Cerebellar cortex (tissue), 1 donor: ENCODE measurements around the gene OR4E1.
"Not testable (repeated sequence)": the region's sequence is repeated elsewhere in the genome, so short reads cannot be mapped to it uniquely, and the experiment has no call there.

Source experiments
- DNase-seq: peaks from one replicate; pipeline ENCODE4 v3.0.0-alpha.2; 2015; ENCODE audit warnings: low spot score

The OR4E1 gene

GRCh38 chr14:21653331-21653885, 20.2 kb downstream of the OR4E1 start, which contains the start of gene OR4E2:
OR4E2 (plus strand) TSS chr14:21653835; CDS start chr14:21665083, 11,248 bp downstream.
- no peak for DNase-seq

- peak; percentile 12 for DNase-seq
Measured at GRCh38 chr14:21652209-21652808, 21.3 kb downstream of the OR4E1 start.

GRCh38 chr14:21647380-21647779, 26.2 kb downstream of the OR4E1 start:
- no peak for DNase-seq

- no peak for DNase-seq
Measured at GRCh38 chr14:21643407-21643806, 30.2 kb downstream of the OR4E1 start.

GRCh38 chr14:21642683-21643082, 30.9 kb downstream of the OR4E1 start:
- no peak for DNase-seq

GRCh38 chr14:21634840-21635239, 38.8 kb downstream of the OR4E1 start, which contains the start of gene OR10G2:
OR10G2 (minus strand) TSS chr14:21634940; CDS start chr14:21634842, 98 bp downstream.
- no peak for DNase-seq

- DNase-seq, result no peak
Measured at GRCh38 chr14:21631084-21631483, 42.5 kb downstream of the OR4E1 start.

- not testable (repeated sequence) for DNase-seq
Measured at GRCh38 chr14:21630503-21630902, 43.1 kb downstream of the OR4E1 start.

- no peak for DNase-seq
Measured at GRCh38 chr14:21626491-21627230, 47.0 kb downstream of the OR4E1 start.
